ENCODE results near the gene PLEKHG4B. TPM values are rescaled to one million over a fixed set of nuclear protein-coding genes. Genes with fewer than 3 reads are reported as not detected.

The PLEKHG4B gene
- total and polyA plus RNA-seq, 2 of the 8 experiments (the other 6 are each of a cell fraction or from before 2014, with no cell fraction given), result 31.1 to 43.6 TPM

- CTCF ChIA-PET (ENCODE audit: partially characterized antibody), result interaction anchor here (0.6 to 1.9 kb wide), 9 partner anchors 9 to 252 kb away, joined by 3 to 5 read pairs (median 3); no protein-coding TSS in a partner anchor
- H4K20me1 ChIP-seq (replicated peaks in 1 of 2; ENCODE audit: control insufficient read depth in 1 of 2, insufficient read depth in 2 of 2, low read length in 2 of 2), result peaks cover 0 to 6% of the 10 kb centered on the region in 2 experiments
- TF ChIP-seq CTBP2 (IDR thresholded peaks at IDR 0.05; ENCODE audit: borderline replicate concordance, insufficient read depth, insufficient read length, low read length) (no peak), BACH1 (IDR thresholded peaks at IDR 0.05; ENCODE audit: low read length) (no peak), NRF1 (IDR thresholded peaks at IDR 0.05; ENCODE audit: low read depth, low read length) (no peak), SIRT6 (IDR thresholded peaks at IDR 0.05; ENCODE audit: low read length) (no peak), NANOG (IDR thresholded peaks at IDR 0.05; ENCODE audit: insufficient read depth, low read depth, low read length, poor library complexity, severe bottlenecking) (no peak), BCL11A (IDR thresholded peaks at IDR 0.05; ENCODE audit: low read depth in 2 of 2, low read length in 2 of 2) (no peak), CHD2 (IDR thresholded peaks at IDR 0.05; ENCODE audit: low read length) (no peak), ASH2L (IDR thresholded peaks at IDR 0.05; ENCODE audit: low read length) (no peak), RXRA (IDR thresholded peaks at IDR 0.05; ENCODE audit: insufficient read depth, low read depth, low read length) (no peak), SAP30 (IDR thresholded peaks at IDR 0.05; ENCODE audit: insufficient read depth, insufficient replicate concordance, low read length) (no peak), SP1 (IDR thresholded peaks at IDR 0.05; ENCODE audit: low read depth, low read length) (no peak), JUN (IDR thresholded peaks at IDR 0.05; ENCODE audit: low read depth, low read length) (no peak), KDM1A (IDR thresholded peaks at IDR 0.05; ENCODE audit: borderline replicate concordance, low read length) (no peak), SIX5 (IDR thresholded peaks at IDR 0.05; ENCODE audit: low read depth, low read length) (no peak)
Observed at GRCh38 chr5:194603-195209, 102.7 kb downstream of the PLEKHG4B start.

More at GRCh38 chr5:194603-195209, 102.7 kb downstream of the PLEKHG4B start:
- POLR2A ChIA-PET (ENCODE audit: partially characterized antibody), result interaction anchor here (1.2 to 1.6 kb wide), 2 partner anchors 13 to 23 kb away, joined by 4 to 5 read pairs; partner anchors contain the start of genes CCDC127 and SDHA
- no peaks in the 10 kb centered on the region for H3K79me2 ChIP-seq (ENCODE audit: control insufficient read depth in 1 of 2, insufficient read depth in 2 of 2, low read length in 2 of 2)
- FAIRE-seq (no peak), DNase-seq (ENCODE audit: low read depth in 1 of 2, low spot score in 2 of 2) (no peak)
- no peak overlapping the region for H3K23ac ChIP-seq (ENCODE audit: insufficient read length)
- H2AK5ac ChIP-seq (ENCODE audit: low read depth, low read length), result no peak overlapping the region
- no peak overlapping the region for H4K91ac ChIP-seq (replicated peaks; ENCODE audit: insufficient read length, low read length)
- WGBS, 2 experiments (ENCODE audit: extremely low coverage in 1 of 2, insufficient coverage in 1 of 2, insufficient read length in 1 of 2, insufficient replicate concordance in 2 of 2, low coverage in 1 of 2, low lambda C conversion rate in 2 of 2, missing lambda C conversion rate in 1 of 2), result 93% methylated on average over 36 of the region's 36 CpGs; no CpG with 5 or more reads in 1 of the 2 experiments
- H3K79me1 ChIP-seq (ENCODE audit: low read depth, low read length), result no peaks in the 10 kb centered on the region
- no peak overlapping the region; the same call in 1 of the 2 replicates for H3K27ac ChIP-seq (ENCODE audit: low read depth, low read length)
- no peak overlapping the region for H3K18ac ChIP-seq (ENCODE audit: extremely low read depth, low read length)
- no peak overlapping the region for H3K4me3 ChIP-seq (ENCODE audit: extremely low read depth in 1 of 4, insufficient read depth in 2 of 4, low read depth in 3 of 4, low read length in 4 of 4)
- no peak overlapping the region for H2BK120ac ChIP-seq (replicated peaks; ENCODE audit: low read depth, low read length)
- H3K56ac ChIP-seq (replicated peaks; ENCODE audit: insufficient read length, low read depth, low read length), result no peak overlapping the region
- H3K23me2 ChIP-seq (ENCODE audit: low read depth, low read length), result no peaks in the 10 kb centered on the region
- no peak overlapping the region for H3K4ac ChIP-seq (replicated peaks; ENCODE audit: insufficient read length, low read depth, low read length)
- H4K8ac ChIP-seq (ENCODE audit: extremely low read depth, insufficient read depth, low read length), result peak overlapping the region; percentile 68; the same call in 1 of the 2 replicates
- H3K9me3 ChIP-seq (ENCODE audit: insufficient read depth in 2 of 2, low read depth in 1 of 2, low read length in 1 of 2), result no peaks in the 10 kb centered on the region
- H2BK5ac ChIP-seq (ENCODE audit: low read depth, low read length), result no peak overlapping the region
- H4K5ac ChIP-seq (ENCODE audit: insufficient read length, low read depth, low read length), result no peak overlapping the region
- no peaks in the 10 kb centered on the region for H3K36me3 ChIP-seq (ENCODE audit: control insufficient read depth in 2 of 4, insufficient read depth in 4 of 4, low read length in 3 of 4)
- no peak overlapping the region for H2BK15ac ChIP-seq (ENCODE audit: low read length)
- no peak overlapping the region for H2BK20ac ChIP-seq (ENCODE audit: low read length)
- H3K4me2 ChIP-seq (ENCODE audit: insufficient read depth in 1 of 2, low read depth in 2 of 2, low read length in 2 of 2), result no peak overlapping the region
- 0 out of 2 replicates have a peak overlapping the region, but pooled peaks have one; percentile 43 for H2BK12ac ChIP-seq (ENCODE audit: low read depth, low read length)
- no peak overlapping the region for H3K14ac ChIP-seq (ENCODE audit: insufficient read length)
- no peak overlapping the region for H2AFZ ChIP-seq (ENCODE audit: low read length)
- no peaks in the 10 kb centered on the region for H3K27me3 ChIP-seq (replicated peaks in 1 of 4; ENCODE audit: control insufficient read depth in 3 of 4, extremely low read depth in 1 of 4, insufficient read depth in 3 of 4, low read length in 3 of 4)
- H3K4me1 ChIP-seq (replicated peaks in 1 of 4; ENCODE audit: control insufficient read depth in 3 of 4, insufficient read depth in 4 of 4, low read length in 3 of 4), result peaks cover 0 to 2% (median 0%) of the 10 kb centered on the region in 4 experiments; a peak in 1 of 7 replicates
- no peak overlapping the region for H3K9ac ChIP-seq (replicated peaks in 1 of 4; ENCODE audit: extremely low read depth in 1 of 4, low read depth in 3 of 4, low read length in 3 of 4)
